Activated T-helper 2 cell treated with anti-CD3 and anti-CD28 coated beads, Interferon-gamma antibody, Interleukin-2, Interleukin-4, amounts not matched to agents 10 μg/mL and 5 μg/mL and 100 μg/mL, durations not matched to agents 14 hours and 24 hours and 36 hours (primary cell): ENCODE data around the gene DDIT4. TPM values are rescaled to one million over a fixed set of nuclear protein-coding genes. Genes with fewer than 3 reads are reported as not detected.
A peak's percentile ranks its signal among the peaks of the same experiment; 100 is the strongest.

Experiments used
- DNase-seq: peaks from one replicate; pipeline ENCODE4 v3.0.0; 2021; ENCODE audit warnings: low spot score
- H3K27ac Mint-ChIP-seq: one replicate; pipeline ENCODE4 v1.8.0; 2021; ENCODE audit warnings: mixed read lengths
- H3K27me3 Mint-ChIP-seq: one replicate; pipeline ENCODE4 v1.8.0; 2021; ENCODE audit warnings: low read depth, mixed read lengths
- H3K36me3 Mint-ChIP-seq: one replicate; pipeline ENCODE4 v1.8.0; 2021; ENCODE audit warnings: low read depth, mixed read lengths
- H3K4me1 Mint-ChIP-seq: one replicate; pipeline ENCODE4 v1.8.0; 2021; ENCODE audit warnings: low read depth, mixed read lengths
- H3K4me3 Mint-ChIP-seq: one replicate; pipeline ENCODE4 v1.8.0; 2021; ENCODE audit warnings: low read depth, mild to moderate bottlenecking, moderate library complexity, mixed read lengths
- H3K9me3 Mint-ChIP-seq: one replicate; pipeline ENCODE4 v1.8.0; 2021; ENCODE audit warnings: mixed read lengths
- intact Hi-C: fragments of 100-400 bp; cut with micrococcal nuclease; formaldehyde crosslinking; loops from one replicate; pipeline ENCODE4 v1.15.1; 2023
- total RNA-seq: library from RNA; stranded (reverse); gene quantifications from 2 replicates; pipeline ENCODE4 v1.2.3, GENCODE V29; 2022

The DDIT4 gene
- total RNA-seq, 1 donor from 2014 or later = 543 TPM

DNA sequence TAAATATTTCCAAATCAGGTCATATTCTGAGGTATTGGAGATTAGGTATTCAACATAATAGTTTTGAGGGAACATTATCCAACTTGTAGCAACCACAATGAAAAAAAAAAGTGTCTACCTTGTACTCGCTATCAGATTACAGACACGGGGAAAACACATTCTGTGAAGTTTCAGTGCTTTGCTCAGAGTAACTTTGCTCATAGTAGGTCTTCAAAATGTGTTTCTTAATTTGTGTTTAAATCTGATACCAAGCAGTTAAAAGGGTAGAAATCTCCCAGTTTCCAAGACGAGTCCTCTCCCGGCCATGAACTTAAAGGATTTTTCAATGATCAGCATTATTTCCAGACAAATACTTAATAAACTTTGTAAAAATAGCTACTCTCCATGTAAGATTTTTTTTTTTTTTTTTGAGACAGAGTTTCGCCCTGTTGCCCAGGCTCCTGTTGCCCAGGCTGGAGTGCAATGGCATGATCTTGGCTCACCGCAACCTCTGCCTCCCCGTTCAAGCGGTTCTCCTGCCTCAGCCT lies 39.2 kb downstream of the DDIT4 start:
- H3K36me3 Mint-ChIP-seq = no peaks in the 10 kb centered on the region
- intact Hi-C loops = no loop called here
- H3K27ac Mint-ChIP-seq = no peak overlapping the region
- peaks cover 49% of the 10 kb centered on the region for H3K4me1 Mint-ChIP-seq
- H3K9me3 Mint-ChIP-seq = no peaks in the 10 kb centered on the region
- H3K27me3 Mint-ChIP-seq = no peaks in the 10 kb centered on the region
- no peak overlapping the region for H3K4me3 Mint-ChIP-seq
- DNase-seq = no peak

DNA sequence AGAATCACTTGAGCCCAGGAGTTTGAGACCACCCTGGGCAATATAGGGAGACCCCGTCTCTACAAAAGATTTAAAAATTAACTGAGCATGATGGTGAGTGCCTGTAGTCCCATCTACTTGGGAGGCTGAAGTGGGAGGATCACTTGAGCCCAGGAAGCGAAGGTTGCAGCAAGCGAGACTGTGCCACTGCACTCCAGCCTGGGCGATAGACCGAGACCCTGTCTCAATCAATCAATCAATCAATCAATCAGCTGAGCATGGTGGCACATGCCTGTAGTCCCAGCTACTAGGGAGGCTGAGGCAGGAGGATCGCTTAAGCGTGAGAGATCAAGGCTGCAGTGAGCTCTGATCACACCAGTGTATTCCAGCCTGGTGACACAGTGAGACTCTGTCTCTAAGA lies 40.5 kb downstream of the DDIT4 start:
- no peak for DNase-seq
- H3K27ac Mint-ChIP-seq = no peak overlapping the region
- no peaks in the 10 kb centered on the region for H3K36me3 Mint-ChIP-seq
- intact Hi-C loops = no loop called here
- peaks cover 49% of the 10 kb centered on the region for H3K4me1 Mint-ChIP-seq
- no peaks in the 10 kb centered on the region for H3K27me3 Mint-ChIP-seq
- H3K9me3 Mint-ChIP-seq = no peaks in the 10 kb centered on the region
- H3K4me3 Mint-ChIP-seq = no peak overlapping the region

DNA sequence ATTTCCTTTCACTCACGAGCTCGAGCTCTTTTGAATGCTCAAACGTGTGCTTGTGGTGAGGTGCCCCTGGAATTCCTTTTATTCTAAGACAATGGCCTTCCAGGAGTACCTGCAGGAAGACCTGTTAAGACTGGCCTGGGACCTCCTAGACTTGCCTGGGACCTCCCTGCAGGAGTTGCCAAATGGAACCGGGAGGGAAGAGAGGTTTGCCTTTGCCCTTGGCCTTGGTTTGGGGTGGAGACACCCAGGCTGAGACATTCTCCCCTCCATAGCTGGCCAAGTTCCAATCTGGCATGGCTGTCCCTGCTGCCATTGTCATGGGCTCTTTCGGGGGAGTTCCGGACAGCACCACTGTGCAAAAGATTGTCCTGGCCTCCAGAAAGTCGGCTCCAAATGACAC lies 41.3 kb downstream of the DDIT4 start:
- no peaks in the 10 kb centered on the region for H3K36me3 Mint-ChIP-seq
- H3K4me3 Mint-ChIP-seq = no peak overlapping the region
- H3K4me1 Mint-ChIP-seq = peaks cover 45% of the 10 kb centered on the region
- H3K27ac Mint-ChIP-seq = no peak overlapping the region
- no peak for DNase-seq
- H3K27me3 Mint-ChIP-seq = no peaks in the 10 kb centered on the region
- intact Hi-C loops = no loop called here
- no peaks in the 10 kb centered on the region for H3K9me3 Mint-ChIP-seq

DNA sequence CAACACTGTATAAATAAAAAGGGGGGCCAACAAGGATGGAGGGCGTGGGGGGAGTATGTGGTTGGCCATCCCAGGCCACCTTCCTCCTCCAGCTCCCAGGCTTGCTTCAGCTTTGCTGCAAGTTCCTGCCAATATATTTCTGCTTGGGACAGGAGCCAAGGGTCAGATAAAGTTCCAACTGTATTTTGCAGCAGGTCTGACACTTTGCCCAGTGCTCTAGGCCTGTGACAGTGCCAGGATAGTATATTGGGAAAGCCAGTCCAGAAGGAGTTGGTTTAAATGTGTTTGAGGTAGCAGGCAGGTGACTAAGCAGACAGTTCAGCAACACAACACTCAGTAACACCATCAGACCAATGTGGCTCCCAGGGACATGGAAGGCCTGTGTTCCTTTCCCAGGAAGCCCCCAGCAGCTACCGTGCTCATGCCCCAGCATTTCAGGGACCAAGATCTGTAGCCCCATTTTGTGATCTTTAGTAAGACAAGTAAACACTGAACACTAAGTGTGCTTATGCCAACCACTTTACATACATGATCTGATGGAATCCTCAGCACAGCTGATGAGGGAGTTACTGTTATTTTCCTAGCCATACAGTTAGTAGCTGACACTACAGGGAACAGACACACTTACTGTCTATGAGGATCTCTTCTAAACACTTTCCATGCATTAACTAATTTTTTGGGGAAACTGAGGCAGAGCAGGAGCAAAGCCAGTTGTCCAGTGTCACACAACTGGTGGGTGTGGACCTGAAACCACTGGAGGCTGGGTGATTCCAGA lies 42.1 kb downstream of the DDIT4 start:
- Mint-ChIP-seq H3K36me3 (no peaks in the 10 kb centered on the region), H3K27ac (peak overlapping the region; percentile 71), H3K4me3 (no peak overlapping the region), H3K4me1 (peaks cover 44% of the 10 kb centered on the region), H3K27me3 (no peaks in the 10 kb centered on the region), H3K9me3 (no peaks in the 10 kb centered on the region)
- intact Hi-C loops = no loop called here
- no peak for DNase-seq

DNA sequence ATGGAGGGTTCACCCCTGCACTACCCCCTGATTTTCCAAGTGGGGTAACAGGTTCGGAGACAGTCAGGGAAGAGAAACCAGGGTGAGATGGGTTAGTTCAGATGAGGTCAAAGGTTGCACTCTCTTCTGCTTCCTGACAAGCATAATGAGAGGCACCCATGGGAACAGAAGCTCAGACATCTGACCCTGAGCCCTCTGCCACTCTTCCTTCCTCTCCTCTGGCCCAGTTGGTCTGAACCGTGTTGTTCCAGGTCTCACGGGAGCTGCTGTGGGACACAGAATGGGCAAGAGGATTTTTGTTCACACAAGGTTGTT lies 42.6 kb downstream of the DDIT4 start:
- intact Hi-C loops = no loop called here
- Mint-ChIP-seq H3K27me3 (no peaks in the 10 kb centered on the region), H3K27ac (peak overlapping the region; percentile 71), H3K36me3 (no peaks in the 10 kb centered on the region), H3K4me3 (no peak overlapping the region), H3K9me3 (no peaks in the 10 kb centered on the region), H3K4me1 (peaks cover 47% of the 10 kb centered on the region)
- DNase-seq = no peak

DNA sequence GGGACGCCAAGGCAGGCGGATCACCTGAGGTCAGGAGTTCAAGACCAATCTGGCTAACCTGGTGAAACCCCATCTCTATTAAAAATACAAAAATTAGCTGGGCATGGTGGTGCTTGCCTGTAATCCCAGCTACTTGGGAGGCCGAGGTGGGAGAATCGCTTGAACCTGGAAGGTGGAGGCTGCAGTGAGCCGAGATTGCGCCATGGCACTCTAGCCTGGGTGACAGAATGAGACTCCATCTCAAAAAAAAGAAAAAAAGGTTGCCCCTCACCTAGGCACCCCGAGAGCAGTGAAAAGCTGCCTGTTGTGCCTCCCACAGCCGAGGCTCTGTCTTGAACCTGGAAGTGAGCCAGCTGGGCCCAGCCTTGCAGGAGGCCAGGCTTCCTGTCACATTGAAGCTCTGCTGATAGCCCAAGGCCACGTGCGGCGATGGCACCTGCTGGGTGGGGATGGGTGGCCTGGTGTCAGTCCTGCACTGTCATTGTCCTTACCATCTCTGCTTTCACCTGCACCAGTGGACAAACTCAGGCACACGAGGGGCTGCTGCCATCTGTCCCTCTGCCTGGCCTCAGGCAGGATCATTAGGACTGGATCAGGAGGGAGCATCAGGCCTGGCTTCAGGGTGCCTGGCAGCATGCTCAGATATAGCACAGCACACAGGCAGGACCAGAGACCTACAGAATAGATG lies 43.2 kb downstream of the DDIT4 start:
- no peaks in the 10 kb centered on the region for H3K9me3 Mint-ChIP-seq
- peak overlapping the region; percentile 29 for H3K27ac Mint-ChIP-seq
- no peaks in the 10 kb centered on the region for H3K27me3 Mint-ChIP-seq
- intact Hi-C loops = no loop called here
- peaks cover 49% of the 10 kb centered on the region for H3K4me1 Mint-ChIP-seq
- peak overlapping the region; percentile 26 for H3K4me3 Mint-ChIP-seq
- no peak for DNase-seq
- H3K36me3 Mint-ChIP-seq = no peaks in the 10 kb centered on the region

DNA sequence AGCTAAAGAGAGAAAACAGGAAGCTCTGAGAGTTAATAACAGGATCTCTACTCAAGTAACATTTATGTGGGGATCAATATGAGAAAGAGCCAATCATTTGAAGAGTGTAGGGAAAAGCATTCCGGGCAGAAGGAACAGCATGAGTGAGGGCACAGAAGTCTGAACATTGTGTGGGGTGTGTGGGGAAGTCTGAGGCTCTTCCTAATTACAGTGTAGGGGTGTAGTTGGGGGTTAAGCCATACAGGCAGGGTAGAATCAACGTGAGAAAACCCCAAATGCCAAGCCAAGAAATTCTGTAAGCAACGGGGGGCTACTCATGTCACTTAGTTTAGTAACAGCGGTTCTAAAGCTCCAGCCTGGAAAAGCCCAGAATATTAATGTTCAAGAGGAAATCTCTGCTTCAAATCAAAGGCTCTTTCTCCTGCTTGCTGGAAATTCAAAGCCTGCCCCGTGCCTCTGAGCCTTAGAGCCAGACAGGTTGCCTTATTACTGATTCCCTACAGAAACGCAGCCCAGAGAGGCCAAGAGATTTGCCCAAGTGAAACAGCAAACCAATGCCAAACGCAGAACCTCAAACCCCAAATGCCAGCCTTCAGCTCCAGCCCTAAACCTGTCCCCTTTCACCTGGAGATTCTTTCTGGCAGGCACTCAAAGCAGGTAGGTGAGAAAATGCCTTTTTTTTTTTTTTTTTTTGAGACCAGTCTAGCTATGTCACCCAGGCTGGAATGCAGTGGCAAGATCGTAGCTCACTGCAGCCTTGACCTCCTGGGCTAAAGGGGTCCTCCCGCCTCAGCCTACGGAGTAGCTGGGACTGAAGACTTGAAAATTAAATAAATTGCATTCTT lies 44.9 kb downstream of the DDIT4 start:
- intact Hi-C loops = no loop called here
- H3K27me3 Mint-ChIP-seq = no peaks in the 10 kb centered on the region
- no peak for DNase-seq
- H3K4me1 Mint-ChIP-seq = peaks cover 64% of the 10 kb centered on the region
- H3K4me3 Mint-ChIP-seq = peak overlapping the region; percentile 62
- no peaks in the 10 kb centered on the region for H3K9me3 Mint-ChIP-seq
- H3K36me3 Mint-ChIP-seq = no peaks in the 10 kb centered on the region
- peak overlapping the region; percentile 79 for H3K27ac Mint-ChIP-seq

DNA sequence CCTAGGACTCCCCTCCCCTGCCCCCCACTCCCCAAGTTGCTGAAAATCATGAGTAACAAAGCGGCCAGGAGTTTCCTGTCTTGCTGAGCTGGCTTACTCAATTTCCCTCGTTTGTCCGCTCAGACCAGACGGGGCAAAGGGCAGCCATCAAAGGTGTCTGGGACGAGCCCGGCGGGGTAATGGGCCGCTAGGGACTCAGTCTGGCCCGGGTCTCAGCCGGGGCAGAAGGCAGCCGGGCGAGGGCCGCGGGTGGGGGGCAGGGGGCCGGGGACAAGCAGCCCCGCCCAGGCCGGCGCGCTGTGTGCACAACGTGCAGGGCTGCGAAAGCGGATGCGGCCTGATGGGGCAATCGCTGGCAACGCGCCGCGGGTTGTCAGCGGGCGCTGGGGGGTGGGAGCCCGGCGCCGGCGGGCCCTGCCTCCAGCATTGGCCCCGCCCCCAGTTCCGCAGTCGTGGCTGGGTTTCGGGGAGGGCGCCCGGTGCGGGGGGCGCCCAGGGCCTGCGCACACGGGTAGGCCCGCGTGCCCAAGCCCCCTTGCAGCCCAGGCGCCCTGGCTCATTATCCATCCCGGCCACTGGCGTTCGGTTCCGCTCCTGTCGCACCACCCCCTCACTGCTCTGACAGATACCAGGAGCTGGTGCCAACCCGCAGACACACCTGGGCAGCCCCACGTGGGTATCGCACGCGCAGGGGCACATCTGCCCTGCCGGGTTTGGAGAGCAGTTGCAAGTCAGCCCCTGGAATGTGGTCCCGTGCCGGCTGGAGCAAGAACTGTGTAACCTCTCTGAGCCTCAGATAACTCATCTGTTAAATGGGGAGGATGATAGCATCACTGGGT lies 45.9 kb downstream of the DDIT4 start:
- peak overlapping the region; percentile 81 for H3K4me3 Mint-ChIP-seq
- H3K36me3 Mint-ChIP-seq = no peaks in the 10 kb centered on the region
- no peaks in the 10 kb centered on the region for H3K27me3 Mint-ChIP-seq
- peak; percentile 82 for DNase-seq
- H3K9me3 Mint-ChIP-seq = no peaks in the 10 kb centered on the region
- intact Hi-C loops = loop anchor here (1.0 kb wide), 7 partner anchors 12 to 58 kb away; partner anchors contain the start of gene DDIT4
- H3K4me1 Mint-ChIP-seq = peaks cover 68% of the 10 kb centered on the region
- H3K27ac Mint-ChIP-seq = peak overlapping the region; percentile 99

DNA sequence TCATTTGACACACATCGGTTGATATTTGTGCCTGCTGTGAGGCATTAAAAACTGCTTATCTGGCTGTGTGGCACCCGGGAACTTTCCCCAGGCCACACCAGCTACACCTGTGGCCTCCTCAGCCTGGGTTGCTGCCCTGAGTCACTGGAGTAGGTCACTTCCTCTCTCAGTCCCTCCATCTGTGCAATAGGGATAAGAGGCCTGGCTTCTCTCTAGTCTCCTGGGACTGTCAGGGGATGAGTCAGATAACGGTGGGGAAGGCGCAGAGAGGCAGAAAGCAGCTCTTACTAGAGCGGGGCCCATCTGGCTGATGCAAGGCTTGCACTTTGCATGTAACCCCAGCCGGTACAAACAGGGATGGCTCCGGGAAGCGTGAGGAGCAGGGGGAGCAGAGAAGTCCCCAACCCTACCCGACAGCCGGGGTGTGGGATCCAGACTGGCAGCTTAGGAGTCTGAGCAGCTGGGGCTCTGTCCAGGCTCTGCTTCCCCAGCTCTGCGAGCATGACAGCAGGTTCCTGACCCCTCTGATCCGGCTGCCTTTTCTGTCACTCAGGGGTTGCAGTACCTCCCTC lies 47.0 kb downstream of the DDIT4 start:
- Mint-ChIP-seq H3K4me1 (peaks cover 63% of the 10 kb centered on the region), H3K4me3 (peak overlapping the region; percentile 81), H3K27me3 (no peaks in the 10 kb centered on the region), H3K36me3 (no peaks in the 10 kb centered on the region), H3K27ac (peak overlapping the region; percentile 99), H3K9me3 (no peaks in the 10 kb centered on the region)
- no peak for DNase-seq
- intact Hi-C loops = loop anchor here (1.0 kb wide), 7 partner anchors 11 to 59 kb away; partner anchors contain the start of gene DDIT4

DNA sequence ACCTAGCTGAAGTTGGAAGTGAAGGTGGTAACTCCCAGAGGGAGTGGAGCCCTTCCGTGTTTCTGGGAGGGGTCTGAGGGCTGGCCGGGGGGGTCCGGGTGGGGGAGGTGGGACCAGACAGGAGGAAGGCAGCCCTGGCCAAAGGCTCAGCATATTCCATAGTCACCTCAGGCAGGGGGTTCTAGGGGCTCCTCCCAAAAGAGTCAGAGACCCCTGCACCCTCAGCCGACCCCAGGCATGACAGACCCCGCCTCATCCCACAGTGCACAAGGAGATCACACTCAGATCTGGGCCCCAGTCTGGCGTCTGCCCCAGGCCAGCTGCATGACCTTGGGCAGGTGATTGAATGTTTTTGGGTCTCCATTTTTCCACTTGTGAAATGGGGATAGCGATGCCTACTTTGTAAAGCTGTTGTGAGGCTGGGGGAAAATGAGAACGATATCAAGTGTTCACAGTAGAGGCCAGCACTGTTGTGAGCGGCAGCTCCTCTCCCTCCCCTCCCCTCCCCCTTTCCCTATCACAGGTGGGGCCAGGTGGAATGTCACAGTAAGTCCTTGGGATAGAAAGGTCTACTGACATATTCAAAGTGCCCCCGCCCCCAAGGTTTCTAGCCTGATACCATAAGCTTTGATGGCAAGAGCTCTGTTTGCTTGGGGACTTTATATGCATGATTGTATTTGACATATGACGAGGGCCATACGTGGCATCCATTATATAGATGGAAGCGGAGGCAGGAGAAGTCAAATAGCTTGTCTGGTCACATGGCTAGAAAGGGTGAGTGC lies 47.7 kb downstream of the DDIT4 start:
- intact Hi-C loops = no loop called here
- H3K4me1 Mint-ChIP-seq = peaks cover 58% of the 10 kb centered on the region
- DNase-seq = no peak

DNA sequence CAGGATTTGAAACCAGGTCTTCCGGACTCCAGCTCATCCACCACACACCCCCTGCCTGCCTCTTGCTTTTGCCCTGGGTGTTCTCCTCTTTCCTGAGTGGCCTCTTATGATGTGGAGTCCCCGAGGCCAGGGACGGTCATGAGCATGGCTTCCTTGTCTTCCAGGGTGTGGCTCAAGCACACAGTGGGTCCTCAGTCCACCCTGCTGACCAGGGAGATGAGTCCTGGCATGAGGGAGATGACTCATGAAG lies 48.2 kb downstream of the DDIT4 start:
- Mint-ChIP-seq H3K4me3 (peak overlapping the region; percentile 58), H3K27ac (peak overlapping the region; percentile 91), H3K27me3 (no peaks in the 10 kb centered on the region), H3K9me3 (no peaks in the 10 kb centered on the region), H3K4me1 (peaks cover 62% of the 10 kb centered on the region), H3K36me3 (peaks cover 5% of the 10 kb centered on the region)
- intact Hi-C loops = no loop called here
- DNase-seq = no peak

More for the DNA sequence above, 47.7 kb downstream of the DDIT4 start:
- Mint-ChIP-seq H3K27ac (peak overlapping the region; percentile 99), H3K27me3 (no peaks in the 10 kb centered on the region), H3K36me3 (no peaks in the 10 kb centered on the region), H3K9me3 (no peaks in the 10 kb centered on the region), H3K4me3 (peak overlapping the region; percentile 81)
